Esophagus muscularis mucosa (tissue), 4 donors: ENCODE measurements around the gene DMGDH. TPM values are rescaled to one million over a fixed set of nuclear protein-coding genes. Genes with fewer than 3 reads are reported as not detected.

Experiments used
- DNase-seq: peaks from one replicate; pipeline ENCODE4 v3.0.0-alpha.2; 2017; ENCODE audit errors: extremely low spot score
- H3K27ac ChIP-seq, 4 donors: fragments of 200-600 bp; sonication (generic); replicated peaks in 1 of 4; 1 replicate in 3 of 4; 2 replicates in 1 of 4; pipeline ENCODE4 v1.5.1; 2016 to 2019; ENCODE audit warnings: mild to moderate bottlenecking in 1 of 4
- H3K27me3 ChIP-seq, 4 donors: fragments of 200-600 bp; sonication (generic); one replicate each; pipeline versions ENCODE4 v1.5.1 to v1.6.0; 2016 to 2019
- H3K36me3 ChIP-seq, 4 donors: fragments of 200-600 bp; sonication (generic); one replicate each; pipeline ENCODE4 v1.5.1; 2016 to 2019
- H3K4me1 ChIP-seq, 4 donors: fragments of 200-600 bp; sonication (generic); one replicate each; pipeline ENCODE4 v1.5.1; 2016 to 2019
- H3K4me3 ChIP-seq, 4 donors: fragments of 200-600 bp; sonication (generic); 1 replicate in 2 of 4; 2 replicates in 2 of 4; pipeline ENCODE4 v1.5.1; 2016 to 2019; ENCODE audit warnings: mild to moderate bottlenecking in 4 of 4, moderate library complexity in 1 of 4
- H3K9me3 ChIP-seq, 4 donors: fragments of 200-600 bp; sonication (generic); 1 replicate in 3 of 4; 2 replicates in 1 of 4; pipeline ENCODE4 v1.5.1; 2016 to 2019
- CTCF ChIP-seq, 3 experiments: fragments of 200-600 bp in 2 of 3; fragments of 450-650 bp in 1 of 3; sonication (generic) in 2 of 3; IDR thresholded peaks; one replicate each; pipeline ENCODE4 v1.5.1; 2017 to 2019; ENCODE audit warnings: antibody characterized with exemption in 3 of 3, mild to moderate bottlenecking in 2 of 3, moderate library complexity in 1 of 3
- EP300 ChIP-seq: sonication (generic); formaldehyde crosslinking; IDR thresholded peaks from one replicate; pipeline ENCODE4 v1.6.1; 2017; ENCODE audit warnings: antibody characterized with exemption
- POLR2A ChIP-seq: fragments of 450-650 bp; IDR thresholded peaks from one replicate; pipeline ENCODE4 v1.6.1; 2017; ENCODE audit warnings: antibody characterized with exemption, moderate library complexity, mild to moderate bottlenecking, low read depth
- POLR2AphosphoS5 ChIP-seq, 2 donors: sonication (generic); formaldehyde crosslinking; IDR thresholded peaks; one replicate each; pipeline ENCODE4 v1.6.1; 2017; ENCODE audit warnings: antibody characterized with exemption in 2 of 2
- WGBS: methylation state at CpG from one replicate; pipeline ENCODE4 v1.1.5; 2018; 5-methylcytosine and 5-hydroxymethylcytosine counted together
- intact Hi-C: fragments of 100-400 bp; cut with DNase I; formaldehyde crosslinking; loops from one replicate; pipeline ENCODE4 v1.15.1; 2023
- total RNA-seq, 4 donors: library from RNA; depleted of rRNA; stranded (reverse); fragments of >200 nt; gene quantifications; one replicate each; pipeline versions ENCODE4 v1.1.0 to v1.2.1, GENCODE V29; 2016

Gene DMGDH
- total RNA-seq, 4 donors from 2014 or later, result 3.3 to 7.4 (median 4.6) TPM

GRCh38 chr5:78968781-78969180, 100.7 kb downstream of the DMGDH start:
- H3K36me3 ChIP-seq, result peaks cover 0 to 27% (median 5%) of the 10 kb centered on the region in 4 donors
- no peaks in the 10 kb centered on the region for H3K9me3 ChIP-seq
- no peak overlapping the region for H3K27ac ChIP-seq
- no peak overlapping the region for H3K4me3 ChIP-seq
- DNase-seq, result no peak
- peaks cover 13 to 26% (median 20%) of the 10 kb centered on the region in 4 donors for H3K4me1 ChIP-seq
- H3K27me3 ChIP-seq, result no peaks in the 10 kb centered on the region
- intact Hi-C loops, result loop anchor here (5.0 to 10.0 kb wide), 3 partner anchors 324 to 501 kb away; partner anchors contain the start of gene LHFPL2
- TF ChIP-seq POLR2A (no peak), POLR2AphosphoS5 (IDR thresholded peaks at IDR 0.05) (no peak)
- 91% methylated on average over 5 of the region's 5 CpGs for WGBS

GRCh38 chr5:78964889-78965288, 104.6 kb downstream of the DMGDH start:
- intact Hi-C loops, result loop anchor here (5.0 to 10.0 kb wide), 3 partner anchors 320 to 498 kb away; partner anchors contain the start of gene LHFPL2
- Histone ChIP-seq H3K27ac (no peak overlapping the region), H3K4me3 (no peak overlapping the region), H3K9me3 (no peaks in the 10 kb centered on the region), H3K36me3 (peaks cover 0 to 52% (median 11%) of the 10 kb centered on the region in 4 donors), H3K4me1 (no peaks in the 10 kb centered on the region), H3K27me3 (no peaks in the 10 kb centered on the region)
- 49% methylated on average over 2 of the region's 2 CpGs for WGBS
- DNase-seq, result no peak
- TF ChIP-seq CTCF (IDR thresholded peaks at IDR 0.05) (peak; percentile 26 to 40 (median 34)), POLR2AphosphoS5 (IDR thresholded peaks at IDR 0.05) (no peak)

GRCh38 chr5:78961743-78962142, 107.7 kb downstream of the DMGDH start:
- Histone ChIP-seq H3K27ac (no peak overlapping the region), H3K9me3 (no peaks in the 10 kb centered on the region), H3K36me3 (peaks cover 0 to 32% (median 9%) of the 10 kb centered on the region in 4 donors), H3K27me3 (no peaks in the 10 kb centered on the region), H3K4me1 (no peaks in the 10 kb centered on the region), H3K4me3 (no peak overlapping the region)
- DNase-seq, result no peak
- 100% methylated on average over 1 of the region's 1 CpG for WGBS
- intact Hi-C loops, result loop anchor here (10.0 kb wide), 1 partner anchor 317 kb away; the partner anchor contains the start of gene LHFPL2
- no peak for TF ChIP-seq POLR2A
- no peak for TF ChIP-seq EP300
- no peak for TF ChIP-seq CTCF (IDR thresholded peaks at IDR 0.05)
- no peak for TF ChIP-seq POLR2AphosphoS5 (IDR thresholded peaks at IDR 0.05)

GRCh38 chr5:78959767-78960166, 109.7 kb downstream of the DMGDH start:
- Histone ChIP-seq H3K4me3 (no peak overlapping the region), H3K27me3 (no peaks in the 10 kb centered on the region), H3K9me3 (no peaks in the 10 kb centered on the region), H3K36me3 (peaks cover 0 to 39% (median 9%) of the 10 kb centered on the region in 4 donors), H3K27ac (no peak overlapping the region), H3K4me1 (no peaks in the 10 kb centered on the region)
- DNase-seq, result no peak
- TF ChIP-seq POLR2AphosphoS5 (IDR thresholded peaks at IDR 0.05), result no peak
- TF ChIP-seq POLR2A, result no peak
- no peak for TF ChIP-seq CTCF (IDR thresholded peaks at IDR 0.05)
- 94% methylated on average over 1 of the region's 1 CpG for WGBS
- intact Hi-C loops, result loop anchor here (10.0 kb wide), 1 partner anchor 315 kb away; the partner anchor contains the start of gene LHFPL2

GRCh38 chr5:78958672-78959445, 110.6 kb downstream of the DMGDH start:
- no peak for DNase-seq
- TF ChIP-seq EP300 (no peak), POLR2A (no peak), POLR2AphosphoS5 (IDR thresholded peaks at IDR 0.05) (no peak), CTCF (IDR thresholded peaks at IDR 0.05) (no peak)
- H3K4me3 ChIP-seq, result no peak overlapping the region
- 83% methylated on average over 3 of the region's 3 CpGs for WGBS
- no peaks in the 10 kb centered on the region for H3K9me3 ChIP-seq
- no peak overlapping the region for H3K27ac ChIP-seq
- H3K27me3 ChIP-seq, result no peaks in the 10 kb centered on the region
- peaks cover 0 to 39% (median 6%) of the 10 kb centered on the region in 4 donors for H3K36me3 ChIP-seq
- no peaks in the 10 kb centered on the region for H3K4me1 ChIP-seq
- intact Hi-C loops, result no loop called here
